IPS-18c (cell line): ENCODE data around the gene FAM83F.
"Not testable (repeated sequence)": the region's sequence is repeated elsewhere in the genome, so short reads cannot be mapped to it uniquely, and the experiment has no call there.

Experiments
- H3K4me3 ChIP-seq: 2 replicates; pipeline ENCODE4 v1.7.0; 2013; ENCODE audit warnings: low read depth, mild to moderate bottlenecking, low read length, moderate library complexity; ENCODE audit not compliant: insufficient read depth
- H3K9me3 ChIP-seq: one replicate; pipeline ENCODE4 v1.6.1; 2013; ENCODE audit warnings: mild to moderate bottlenecking, low read length, moderate library complexity; ENCODE audit not compliant: control insufficient read depth, insufficient read depth

Gene FAM83F

GRCh38 chr22:39988386-39989114 lies 6.2 kb upstream of the FAM83F start:
- Histone ChIP-seq H3K9me3 (no peaks in the 10 kb centered on the region), H3K4me3 (no peak overlapping the region)

- Histone ChIP-seq H3K9me3 (no peaks in the 10 kb centered on the region), H3K4me3 (no peak overlapping the region)
These were observed 5.1 kb upstream of the FAM83F start for GRCh38 chr22:39989633-39990032.

GRCh38 chr22:39990686-39991085 lies 4.1 kb upstream of the FAM83F start:
- no peak overlapping the region for H3K4me3 ChIP-seq

GRCh38 chr22:39991159-39991860 lies 3.4 kb upstream of the FAM83F start:
- no peak overlapping the region for H3K4me3 ChIP-seq
- no peaks in the 10 kb centered on the region for H3K9me3 ChIP-seq

More at GRCh38 chr22:39990686-39991085, 4.1 kb upstream of the FAM83F start:
- no peaks in the 10 kb centered on the region for H3K9me3 ChIP-seq

- no peak overlapping the region for H3K4me3 ChIP-seq
- no peaks in the 10 kb centered on the region for H3K9me3 ChIP-seq
These were observed 2.5 kb upstream of the FAM83F start for GRCh38 chr22:39992088-39992826.

- H3K9me3 ChIP-seq, H3K4me3 ChIP-seq: not testable (repeated sequence)
These were observed 1.9 kb upstream of the FAM83F start for GRCh38 chr22:39992894-39993293.

- peak overlapping the region; percentile 38; the same call in 1 of the 2 replicates for H3K4me3 ChIP-seq
These were observed 651 bp upstream of the FAM83F start for GRCh38 chr22:39994041-39994565.

GRCh38 chr22:39995393-39996252 lies 869 bp downstream of the FAM83F start:
- Histone ChIP-seq H3K4me3 (peak overlapping the region; percentile 60), H3K9me3 (no peaks in the 10 kb centered on the region)

More at GRCh38 chr22:39994041-39994565, 651 bp upstream of the FAM83F start:
- no peaks in the 10 kb centered on the region for H3K9me3 ChIP-seq

GRCh38 chr22:39996732-39997131 lies 2.0 kb downstream of the FAM83F start:
- H3K4me3 ChIP-seq = no peak overlapping the region
- no peaks in the 10 kb centered on the region for H3K9me3 ChIP-seq

GRCh38 chr22:39997421-39997820 lies 2.7 kb downstream of the FAM83F start:
- no peaks in the 10 kb centered on the region for H3K9me3 ChIP-seq
- H3K4me3 ChIP-seq = no peak overlapping the region

GRCh38 chr22:39997939-39998726 lies 3.4 kb downstream of the FAM83F start:
- no peak overlapping the region for H3K4me3 ChIP-seq
- H3K9me3 ChIP-seq = peaks cover under 1% of the 10 kb centered on the region

- H3K9me3 ChIP-seq = peaks cover 2% of the 10 kb centered on the region
- no peak overlapping the region for H3K4me3 ChIP-seq
These were observed 4.5 kb downstream of the FAM83F start for GRCh38 chr22:39999144-39999757.

- Histone ChIP-seq H3K4me3 (no peak overlapping the region), H3K9me3 (peaks cover 2% of the 10 kb centered on the region)
These were observed 5.4 kb downstream of the FAM83F start for GRCh38 chr22:40000171-40000570.

GRCh38 chr22:40001106-40001505 lies 6.4 kb downstream of the FAM83F start:
- no peak overlapping the region for H3K4me3 ChIP-seq
- H3K9me3 ChIP-seq = peaks cover 2% of the 10 kb centered on the region

GRCh38 chr22:40001800-40002577 lies 7.2 kb downstream of the FAM83F start:
- H3K4me3 ChIP-seq = no peak overlapping the region; the same call in 1 of the 2 replicates
- H3K9me3 ChIP-seq = peaks cover 2% of the 10 kb centered on the region
